HG02943 (cell line): ENCODE data around the gene TEX14.
"Not testable (repeated sequence)": the region's sequence is repeated elsewhere in the genome, so short reads cannot be mapped to it uniquely, and the experiment has no call there.

Source experiments
- ATAC-seq: cut with Tn5 transposase; IDR thresholded peaks from one replicate; pipeline ENCODE4 v1.9.1; 2021; ENCODE audit warnings: mild to moderate bottlenecking, low read depth, moderate library complexity; ENCODE audit not compliant: unreplicated experiment

Gene TEX14

GRCh38 chr17:58614859-58615459 lies 76.9 kb downstream of the TEX14 start:
- no peak for ATAC-seq

DNA sequence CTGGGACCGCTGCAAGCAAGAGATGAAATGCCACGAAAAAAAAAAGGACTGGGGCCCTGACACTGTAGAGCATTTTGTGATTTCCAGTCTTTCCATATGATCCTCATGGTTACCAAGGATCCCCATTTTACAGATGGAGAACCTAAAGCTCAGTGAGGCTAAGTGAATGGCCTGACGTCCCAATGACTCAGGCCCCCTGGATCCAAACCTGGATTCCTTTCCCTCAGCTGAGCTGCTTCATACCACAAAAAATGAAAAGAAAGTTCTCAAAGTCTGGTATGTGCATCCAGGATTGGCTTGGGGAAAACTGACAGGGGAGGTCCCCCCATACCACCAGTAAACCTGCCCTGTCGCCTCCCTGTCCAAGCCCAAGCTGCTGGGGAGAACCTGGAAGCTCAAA lies 80.5 kb downstream of the TEX14 start:
- no peak for ATAC-seq

DNA sequence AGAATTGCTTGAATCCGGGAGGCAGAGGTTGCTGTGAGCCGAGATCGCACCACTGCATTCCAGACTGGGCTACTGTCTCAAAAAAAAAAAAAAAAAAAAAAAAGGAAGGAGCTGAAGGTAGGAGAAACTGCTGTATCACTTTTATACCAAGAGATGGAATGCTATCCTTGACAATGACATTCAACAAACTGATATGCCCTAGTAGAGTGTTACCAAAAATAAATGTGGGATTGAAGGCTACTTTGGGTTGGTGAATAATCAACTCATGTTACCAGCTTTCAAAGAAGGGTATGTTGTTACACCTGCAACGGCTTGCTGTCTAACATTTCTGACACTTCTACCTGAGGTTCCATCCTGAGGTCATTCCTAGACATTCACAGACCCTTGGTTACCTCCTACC lies 84.9 kb downstream of the TEX14 start:
- ATAC-seq = no peak

DNA sequence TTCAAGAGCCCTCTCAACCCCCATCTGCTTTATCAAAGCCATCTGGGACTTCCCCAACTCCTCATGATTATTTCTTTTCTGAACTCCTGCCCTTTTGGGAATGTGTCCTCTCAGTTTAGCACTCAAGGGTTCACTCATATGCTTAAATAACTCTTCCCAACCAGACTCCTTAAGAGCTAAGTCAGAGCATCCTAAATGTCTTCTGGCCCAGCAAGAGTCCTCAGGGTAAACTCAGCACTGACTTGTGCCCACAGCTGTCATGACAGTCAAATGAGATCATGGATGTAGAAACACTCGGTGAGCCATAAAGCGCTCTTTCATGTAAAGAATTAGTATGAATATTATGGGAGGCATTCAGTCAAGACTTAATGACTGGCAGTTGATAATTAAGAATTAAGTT lies 85.9 kb downstream of the TEX14 start:
- ATAC-seq = no peak

GRCh38 chr17:58605470-58605869 lies 86.4 kb downstream of the TEX14 start:
- ATAC-seq = no peak

- no peak for ATAC-seq
Measured at GRCh38 chr17:58601976-58602375, 89.9 kb downstream of the TEX14 start.

- ATAC-seq = no peak
Measured at GRCh38 chr17:58597371-58597770, 94.5 kb downstream of the TEX14 start.

DNA sequence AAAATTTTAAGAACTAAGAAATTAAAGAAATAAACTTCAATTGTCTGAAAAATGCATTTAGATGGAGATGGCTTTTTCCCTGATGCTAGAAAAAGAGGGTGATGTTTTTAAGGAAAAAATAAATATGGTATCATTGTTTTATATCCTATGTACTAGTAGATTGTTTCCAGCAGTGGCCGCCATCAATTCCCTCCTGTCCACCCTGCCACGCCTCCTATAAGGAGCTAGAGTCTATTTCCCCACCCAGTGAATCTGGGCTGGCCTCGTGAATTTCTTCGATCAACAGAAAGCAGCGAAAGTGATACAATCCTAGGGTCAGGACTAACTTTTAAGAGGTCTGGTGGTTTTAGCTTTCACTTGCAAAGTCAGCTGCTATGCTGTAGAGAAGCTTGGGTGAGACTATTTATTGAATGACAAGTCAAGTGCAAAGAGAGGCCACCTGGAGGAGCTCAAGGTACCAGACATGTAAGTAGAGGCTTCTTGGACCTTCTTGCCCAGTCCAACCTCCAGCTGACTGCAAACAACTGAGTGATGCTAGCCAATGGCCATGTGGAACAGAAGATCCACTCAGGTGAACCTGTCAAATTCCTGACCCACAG lies 96.6 kb downstream of the TEX14 start:
- ATAC-seq = no peak

- no peak for ATAC-seq
Measured at GRCh38 chr17:58593123-58593522, 98.7 kb downstream of the TEX14 start.

- no peak for ATAC-seq
Measured at GRCh38 chr17:58591455-58591854, 100.4 kb downstream of the TEX14 start.

DNA sequence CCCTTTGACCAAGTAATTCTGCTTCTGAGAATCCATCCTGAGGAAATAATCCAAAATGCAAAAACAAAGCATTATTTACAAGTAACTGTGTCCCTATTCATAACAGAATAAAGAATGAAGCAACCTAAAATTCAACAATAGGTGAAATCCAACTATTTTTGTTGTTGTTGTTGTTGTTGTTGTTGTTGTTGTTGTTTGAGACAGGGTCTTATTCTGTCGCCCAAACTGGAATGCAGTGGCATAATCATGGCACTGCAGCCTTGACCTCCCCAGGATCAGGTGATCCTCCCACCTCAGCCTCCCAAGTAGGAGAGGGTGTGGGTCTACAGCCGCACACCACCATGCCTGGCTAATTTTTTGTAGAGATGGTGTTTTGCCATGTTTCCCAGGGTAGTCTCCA lies 101.5 kb downstream of the TEX14 start:
- no peak for ATAC-seq

- ATAC-seq = no peak
Measured at GRCh38 chr17:58587713-58588117, 104.1 kb downstream of the TEX14 start.

DNA sequence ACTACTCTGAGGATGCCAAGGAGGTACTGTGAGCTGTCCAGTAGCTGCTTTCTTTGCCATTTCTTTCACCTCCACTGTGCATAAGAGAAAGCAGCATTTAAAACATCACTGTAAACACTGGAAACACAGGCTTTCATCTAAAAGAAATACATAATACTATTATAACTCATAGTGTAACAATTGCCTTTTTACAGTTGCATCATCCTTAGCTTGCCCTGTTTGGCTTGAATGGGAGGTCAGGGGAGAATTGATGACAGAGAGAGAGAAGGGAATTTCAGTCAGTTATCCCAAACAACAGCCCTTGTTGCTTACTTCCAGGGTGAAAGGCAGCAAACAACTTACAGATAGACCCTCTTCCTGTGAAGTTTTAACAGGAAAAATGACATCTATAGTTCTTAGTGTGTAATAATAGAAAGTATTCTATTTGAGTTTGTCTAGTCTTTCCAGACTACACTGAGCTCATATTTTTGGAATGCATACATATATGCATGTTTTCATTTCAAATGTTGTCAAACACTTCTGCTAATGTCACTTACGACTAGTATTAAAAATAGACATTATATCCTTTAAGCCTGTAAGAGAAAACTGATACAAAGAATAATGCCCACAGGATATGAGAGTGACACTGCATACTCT lies 105.7 kb downstream of the TEX14 start:
- no peak for ATAC-seq

GRCh38 chr17:58585554-58585953 lies 106.3 kb downstream of the TEX14 start:
- ATAC-seq = no peak

GRCh38 chr17:58583486-58583885 lies 108.4 kb downstream of the TEX14 start:
- no peak for ATAC-seq

- ATAC-seq = not testable (repeated sequence)
Measured at GRCh38 chr17:58582718-58583117, 109.1 kb downstream of the TEX14 start.

- ATAC-seq = no peak
Measured at GRCh38 chr17:58580671-58581070, 111.2 kb downstream of the TEX14 start.

DNA sequence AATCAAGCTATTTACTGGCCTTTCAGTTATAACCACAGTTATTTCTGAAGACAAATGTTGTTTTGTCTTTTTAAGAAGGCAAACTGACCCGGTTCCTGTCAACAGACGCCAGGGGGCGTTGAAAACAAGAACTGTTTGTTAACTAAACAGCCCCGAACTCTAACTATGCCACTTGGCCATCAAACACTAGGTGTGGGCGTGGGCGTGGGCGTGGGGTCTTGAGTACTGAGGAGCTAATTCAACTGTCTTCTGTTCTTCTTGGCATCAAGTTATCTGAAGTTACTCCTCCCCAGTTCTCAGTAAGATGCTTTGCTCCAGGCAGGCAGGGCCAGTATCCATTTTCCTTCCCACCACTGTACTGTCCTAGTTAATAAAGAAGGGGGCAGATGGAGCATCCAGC lies 114.1 kb downstream of the TEX14 start:
- ATAC-seq = no peak

- no peak for ATAC-seq
Measured at GRCh38 chr17:58576679-58577367, 115.0 kb downstream of the TEX14 start.

DNA sequence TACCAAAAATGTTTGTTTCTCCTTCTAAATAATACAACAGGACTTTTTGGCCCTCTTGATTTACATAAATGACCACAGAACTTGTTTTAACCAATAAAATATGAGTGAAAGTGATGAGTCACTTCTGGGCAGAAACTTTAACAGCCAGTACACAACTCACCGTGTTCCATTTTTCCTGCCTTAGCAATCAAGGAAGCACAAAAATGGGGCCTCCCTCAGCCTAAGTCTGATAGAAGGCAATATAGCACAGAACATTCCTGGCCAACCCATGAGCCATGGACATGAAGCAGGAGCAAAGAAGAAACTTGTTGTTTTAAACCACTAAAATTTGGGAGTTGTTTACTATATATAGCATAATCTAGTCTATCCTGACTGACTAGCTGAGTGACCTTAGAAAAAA lies 116.3 kb downstream of the TEX14 start:
- no peak for ATAC-seq

DNA sequence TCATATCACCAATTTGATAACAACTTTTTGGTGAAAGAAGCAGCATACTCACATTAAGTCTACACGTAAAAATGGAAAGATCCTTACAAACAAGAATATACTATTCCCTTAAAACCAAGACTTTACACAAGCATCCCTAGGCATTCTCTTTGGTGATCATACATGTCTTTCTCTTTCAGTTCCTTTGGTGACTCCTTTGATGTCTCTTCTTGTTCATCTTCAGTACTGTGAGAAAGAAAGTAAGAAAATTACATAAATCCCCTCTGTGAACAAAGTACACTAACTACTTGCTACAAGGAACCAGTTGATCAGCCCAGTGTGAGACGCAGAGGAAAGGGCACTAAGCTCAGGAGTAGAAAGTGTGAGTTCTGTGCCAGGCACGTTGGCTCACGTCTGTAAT lies 117.8 kb downstream of the TEX14 start:
- ATAC-seq = no peak

DNA sequence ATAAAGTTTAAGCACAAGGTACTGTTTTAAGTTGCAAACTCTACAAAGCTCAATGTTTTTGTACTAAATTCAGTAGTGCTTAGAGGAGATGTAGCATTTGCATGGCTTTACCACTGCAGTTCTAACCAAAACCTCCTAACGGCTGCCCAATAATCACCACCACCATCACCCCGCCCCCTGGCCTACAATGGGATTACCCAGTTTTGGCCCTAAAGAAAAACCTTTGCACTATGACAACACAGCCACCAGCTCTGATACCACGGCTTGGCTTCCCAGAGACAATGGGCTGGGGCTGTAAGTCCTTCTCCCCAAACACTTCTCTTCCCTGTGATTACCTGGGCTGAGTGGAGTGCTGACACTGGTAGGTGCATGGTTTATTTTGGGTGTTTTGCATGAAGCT lies 119.0 kb downstream of the TEX14 start:
- no peak for ATAC-seq
